Spleen (tissue), 7 donors: ENCODE results near the gene MED13L.

ENCODE experiments used
- CTCF ChIP-seq, 11 experiments: fragments of 200-600 bp in 7 of 11; fragments of 450-650 bp in 4 of 11; sonication (generic) in 4 of 11; IDR thresholded peaks in 8 of 11; conservative IDR thresholded peaks in 3 of 11; 1 replicate in 7 of 11; 2 replicates in 4 of 11; pipeline versions ENCODE4 v1.4.0 to v1.8.0; 2016 to 2021; ENCODE audit warnings: antibody characterized with exemption in 11 of 11, inconsistent platforms in 4 of 11, mild to moderate bottlenecking in 1 of 11
- POLR2A ChIP-seq, 3 donors: fragments of 450-650 bp; IDR thresholded peaks; one replicate each; pipeline ENCODE4 v1.5.1; 2017; ENCODE audit warnings: antibody characterized with exemption in 3 of 3, mild to moderate bottlenecking in 1 of 3
- POLR2AphosphoS5 ChIP-seq, 3 donors: sonication (generic); formaldehyde crosslinking; IDR thresholded peaks; one replicate each; pipeline ENCODE4 v1.5.1; 2017; ENCODE audit warnings: antibody characterized with exemption in 3 of 3
- donor health status: DM: no; HTN: no; CAD: no; lungs with moderate emphysema.
- donor health status: DM: no; HTN: no; CAD: no.
- donor health status: DM: no; HTN: no; CAD: no.

GRCh38 chr12:116133149-116133548, 144.3 kb downstream of the MED13L start:
- no peak for TF ChIP-seq POLR2AphosphoS5 (IDR thresholded peaks at IDR 0.05)
- no peak for TF ChIP-seq CTCF (IDR thresholded peaks at IDR 0.05 in 8 of 11, conservative IDR thresholded peaks at IDR 0.05 in 3 of 11)
- no peak for TF ChIP-seq POLR2A (IDR thresholded peaks at IDR 0.05)
